ENCODE measurements around the gene DSCAML1.

- TF ChIP-seq CTCF (IDR thresholded peaks at IDR 0.05; ENCODE audit: insufficient read depth, low read depth, low read length), result peak; percentile 90
- no peak for TF ChIP-seq EZH2 (IDR thresholded peaks at IDR 0.05; ENCODE audit: insufficient read depth, low read length)
These were observed 370.7 kb downstream of the DSCAML1 start for GRCh38 chr11:117426297-117426685.
